Measurements from ENCODE around the gene ZSWIM4. TPM values are rescaled to one million over a fixed set of nuclear protein-coding genes. Genes with fewer than 3 reads are reported as not detected.
"Not testable (repeated sequence)": the region's sequence is repeated elsewhere in the genome, so short reads cannot be mapped to it uniquely, and the experiment has no call there.

Gene ZSWIM4
- total and polyA plus RNA-seq, 7 donors: 0.60 to 4.4 (median 3.2) TPM

- TF ChIP-seq CTCF (IDR thresholded peaks at IDR 0.05) (no peak), POLR2A (IDR thresholded peaks at IDR 0.05) (peak; percentile 94 to 97), EP300 (IDR thresholded peaks at IDR 0.05) (peak in 1 of 4 donors; percentile 90), POLR2AphosphoS5 (IDR thresholded peaks at IDR 0.05) (peak; percentile 98 to 100 (median 99))
- Histone ChIP-seq H3K27me3 (no peaks in the 10 kb centered on the region), H3K4me3 (peak within 1 kb of the TSS; percentile 81 to 93 (median 86)), H3K4me1 (peaks cover 0 to 26% (median 20%) of the 10 kb centered on the region in 4 donors), H3K27ac (peak within 1 kb of the TSS; percentile 92 to 96 (median 94)), H3K9me3 (no peaks in the 10 kb centered on the region), H3K36me3 (peaks cover 15 to 64% (median 27%) of the 10 kb centered on the region in 4 donors)
- intact Hi-C loops (cut with DNase I): no loop called here
- 0 to 1% methylated on average over 61 of the region's 61 CpGs for WGBS, 2 donors
- DNase-seq: peak; percentile 94
Measured at GRCh38 chr19:13774217-13775191, 20.7 kb upstream of the ZSWIM4 start, which contains the start of gene C19orf53. Gene C19orf53, plus strand, starts transcription at chr19:13774456. Its CDS starts 22 bp downstream, at chr19:13774478.

GRCh38 chr19:13778398-13778797 lies 16.8 kb upstream of the ZSWIM4 start:
- no peak overlapping the region for H3K4me3 ChIP-seq
- H3K9me3 ChIP-seq: no peaks in the 10 kb centered on the region
- H3K4me1 ChIP-seq: peaks cover 0 to 41% (median 35%) of the 10 kb centered on the region in 4 donors
- no peak for TF ChIP-seq POLR2A (IDR thresholded peaks at IDR 0.05)
- TF ChIP-seq CTCF (IDR thresholded peaks at IDR 0.05): no peak
- no peak for TF ChIP-seq POLR2AphosphoS5 (IDR thresholded peaks at IDR 0.05)
- no peak for TF ChIP-seq EP300 (IDR thresholded peaks at IDR 0.05)
- WGBS, 2 donors: 85 to 91% methylated on average over 9 of the region's 9 CpGs
- no peak for DNase-seq
- H3K27ac ChIP-seq: no peak overlapping the region
- H3K27me3 ChIP-seq: no peaks in the 10 kb centered on the region
- intact Hi-C loops (cut with DNase I): no loop called here
- H3K36me3 ChIP-seq: peaks cover 15 to 36% (median 19%) of the 10 kb centered on the region in 4 donors

GRCh38 chr19:13778847-13779246 lies 16.4 kb upstream of the ZSWIM4 start:
- H3K27ac ChIP-seq: no peak overlapping the region
- DNase-seq: no peak
- H3K4me1 ChIP-seq: peaks cover 0 to 37% (median 31%) of the 10 kb centered on the region in 4 donors
- 91 to 94% methylated on average over 6 of the region's 6 CpGs for WGBS, 2 donors
- no peak for TF ChIP-seq POLR2A (IDR thresholded peaks at IDR 0.05)
- no peak for TF ChIP-seq POLR2AphosphoS5 (IDR thresholded peaks at IDR 0.05)
- no peak for TF ChIP-seq CTCF (IDR thresholded peaks at IDR 0.05)
- no peaks in the 10 kb centered on the region for H3K27me3 ChIP-seq
- no peaks in the 10 kb centered on the region for H3K9me3 ChIP-seq
- H3K4me3 ChIP-seq: no peak overlapping the region
- H3K36me3 ChIP-seq: peaks cover 15 to 36% (median 19%) of the 10 kb centered on the region in 4 donors
- intact Hi-C loops (cut with DNase I): no loop called here

GRCh38 chr19:13779794-13780193 lies 15.4 kb upstream of the ZSWIM4 start:
- H3K27ac ChIP-seq: peak overlapping the region in 2 of 4 donors; percentile 32 to 87
- not testable (repeated sequence) for H3K27me3 ChIP-seq, H3K4me3 ChIP-seq, DNase-seq, H3K9me3 ChIP-seq
- H3K36me3 ChIP-seq: peaks cover 15 to 36% (median 19%) of the 10 kb centered on the region in 4 donors
- peaks cover 0 to 39% (median 32%) of the 10 kb centered on the region in 4 donors for H3K4me1 ChIP-seq
- intact Hi-C loops (cut with DNase I): loop anchor here (5.0 kb wide), 1 partner anchor 173 kb away; the partner anchor contains the start of gene DCAF15
- WGBS, 2 donors: 96 to 98% methylated on average over 8 of the region's 8 CpGs

GRCh38 chr19:13781547-13781946 lies 13.7 kb upstream of the ZSWIM4 start:
- Histone ChIP-seq H3K9me3 (no peaks in the 10 kb centered on the region), H3K4me1 (peaks cover 0 to 32% (median 25%) of the 10 kb centered on the region in 4 donors), H3K27ac (peak overlapping the region; percentile 69 to 87 (median 74)), H3K27me3 (no peaks in the 10 kb centered on the region), H3K36me3 (peaks cover 15 to 33% (median 17%) of the 10 kb centered on the region in 4 donors), H3K4me3 (no peak overlapping the region)
- intact Hi-C loops (cut with DNase I): loop anchor here (5.0 kb wide), 1 partner anchor 171 kb away; the partner anchor contains the start of gene DCAF15
- TF ChIP-seq CTCF (IDR thresholded peaks at IDR 0.05) (no peak), POLR2A (IDR thresholded peaks at IDR 0.05) (no peak), EP300 (IDR thresholded peaks at IDR 0.05) (peak in 2 of 4 donors; percentile 34 to 54), POLR2AphosphoS5 (IDR thresholded peaks at IDR 0.05) (peak; percentile 43 to 88 (median 66))
- WGBS, 2 donors: 4 to 28% methylated on average over 5 of the region's 5 CpGs
- DNase-seq: peak; percentile 94
